Measurements from ENCODE around the gene SH3PXD2B. TPM values are rescaled to one million over a fixed set of nuclear protein-coding genes. Genes with fewer than 3 reads are reported as not detected.

The SH3PXD2B gene
- total and polyA plus RNA-seq, 2 donors (not counting 1 experiment from before 2014, with no cell fraction given) = not detected

- no peak overlapping the region for H3K27ac Mint-ChIP-seq
- no peak for TF ChIP-seq CTCF (IDR thresholded peaks at IDR 0.05)
- no peak for TF ChIP-seq EZH2 (IDR thresholded peaks at IDR 0.05; ENCODE audit: borderline replicate concordance, insufficient read depth, low read depth, low read length, poor library complexity, severe bottlenecking)
- ChIA-PET CTCF (no interaction called here), POLR2A (no interaction called here)
- Histone ChIP-seq H3K9me3 (ENCODE audit: control extremely low read depth in 1 of 3, control insufficient read depth in 2 of 3, insufficient read depth in 1 of 3, low read length in 2 of 3) (no peaks in the 10 kb centered on the region), H3K4me1 (ENCODE audit: control insufficient read depth in 2 of 2, insufficient read depth in 2 of 2, low read length in 2 of 2) (no peaks in the 10 kb centered on the region), H3K27ac (ENCODE audit: low read length in 2 of 2) (no peak overlapping the region), H3K4me2 (replicated peaks; ENCODE audit: low read depth, low read length, poor library complexity, severe bottlenecking) (no peak overlapping the region), H3K9ac (ENCODE audit: low read length) (no peak overlapping the region), H3K4me3 (ENCODE audit: control extremely low read depth in 1 of 5, extremely low read depth in 1 of 5, insufficient read depth in 1 of 5, low read depth in 2 of 5, low read length in 4 of 5) (no peak overlapping the region), H4K20me1 (ENCODE audit: control insufficient read depth, insufficient read depth, low read length, poor library complexity, severe bottlenecking) (no peaks in the 10 kb centered on the region), H2AFZ (ENCODE audit: insufficient read depth, low read depth, low read length, poor library complexity, severe bottlenecking) (no peak overlapping the region), H3K27me3 (replicated peaks in 1 of 4; ENCODE audit: control extremely low read depth in 1 of 4, control insufficient read depth in 3 of 4, insufficient read depth in 4 of 4, low read length in 3 of 4) (peaks cover 0 to 3% (median 0%) of the 10 kb centered on the region in 4 experiments), H3K36me3 (replicated peaks in 1 of 2; ENCODE audit: control extremely low read depth in 1 of 2, control insufficient read depth in 1 of 2, extremely low read depth in 1 of 2, insufficient read depth in 2 of 2, low read length in 1 of 2) (no peaks in the 10 kb centered on the region), H3K79me2 (ENCODE audit: control insufficient read depth, insufficient read depth, low read length) (no peaks in the 10 kb centered on the region)
- 55% methylated on average over 7 of the region's 10 CpGs for WGBS (ENCODE audit: insufficient coverage)
- H3K4me3 Mint-ChIP-seq = no peak overlapping the region
- H3K4me1 Mint-ChIP-seq = no peaks in the 10 kb centered on the region
- intact Hi-C loops (cut with micrococcal nuclease) = no loop called here
- ATAC-seq (ENCODE audit: low read depth) (no peak), DNase-seq (no peak)
- H3K9me3 Mint-ChIP-seq (ENCODE audit: insufficient read depth) = no peaks in the 10 kb centered on the region
- peaks cover 27% of the 10 kb centered on the region for H3K27me3 Mint-ChIP-seq
Measured at GRCh38 chr5:172443441-172444109, 10.8 kb downstream of the SH3PXD2B start.

- no peaks in the 10 kb centered on the region for H3K9me3 Mint-ChIP-seq (ENCODE audit: insufficient read depth)
- DNase-seq = no peak
- Histone ChIP-seq H3K79me2 (ENCODE audit: control insufficient read depth, insufficient read depth, low read length) (no peaks in the 10 kb centered on the region), H3K36me3 (replicated peaks in 1 of 2; ENCODE audit: control extremely low read depth in 1 of 2, control insufficient read depth in 1 of 2, extremely low read depth in 1 of 2, insufficient read depth in 2 of 2, low read length in 1 of 2) (no peaks in the 10 kb centered on the region), H3K27me3 (replicated peaks in 1 of 4; ENCODE audit: control extremely low read depth in 1 of 4, control insufficient read depth in 3 of 4, insufficient read depth in 4 of 4, low read length in 3 of 4) (peaks cover 0 to 2% (median 0%) of the 10 kb centered on the region in 4 experiments), H3K9ac (ENCODE audit: low read length) (no peak overlapping the region), H3K4me3 (ENCODE audit: control extremely low read depth in 1 of 5, extremely low read depth in 1 of 5, insufficient read depth in 1 of 5, low read depth in 2 of 5, low read length in 4 of 5) (no peak overlapping the region), H3K4me2 (replicated peaks; ENCODE audit: low read depth, low read length, poor library complexity, severe bottlenecking) (no peak overlapping the region), H2AFZ (ENCODE audit: insufficient read depth, low read depth, low read length, poor library complexity, severe bottlenecking) (no peak overlapping the region), H4K20me1 (ENCODE audit: control insufficient read depth, insufficient read depth, low read length, poor library complexity, severe bottlenecking) (no peaks in the 10 kb centered on the region), H3K4me1 (ENCODE audit: control insufficient read depth in 2 of 2, insufficient read depth in 2 of 2, low read length in 2 of 2) (no peaks in the 10 kb centered on the region), H3K27ac (ENCODE audit: low read length in 2 of 2) (no peak overlapping the region), H3K9me3 (ENCODE audit: control extremely low read depth in 1 of 3, control insufficient read depth in 2 of 3, insufficient read depth in 1 of 3, low read length in 2 of 3) (no peaks in the 10 kb centered on the region)
- TF ChIP-seq CTCF (IDR thresholded peaks at IDR 0.05) = no peak
- TF ChIP-seq EZH2 (IDR thresholded peaks at IDR 0.05; ENCODE audit: borderline replicate concordance, insufficient read depth, low read depth, low read length, poor library complexity, severe bottlenecking) = no peak
- ATAC-seq (ENCODE audit: low read depth) = no peak
- peaks cover 22% of the 10 kb centered on the region for H3K27me3 Mint-ChIP-seq
- 100% methylated on average over 1 of the region's 2 CpGs for WGBS (ENCODE audit: insufficient coverage)
- no peaks in the 10 kb centered on the region for H3K4me1 Mint-ChIP-seq
- intact Hi-C loops (cut with micrococcal nuclease) = no loop called here
- H3K4me3 Mint-ChIP-seq = no peak overlapping the region
- POLR2A ChIA-PET = no interaction called here
- CTCF ChIA-PET = no interaction called here
- H3K27ac Mint-ChIP-seq = no peak overlapping the region
Measured at GRCh38 chr5:172442592-172442991, 11.7 kb downstream of the SH3PXD2B start.

Data from B cell (primary cell).